Measurements from ENCODE around the gene FHL2. TPM values are rescaled to one million over a fixed set of nuclear protein-coding genes. Genes with fewer than 3 reads are reported as not detected.
"Not testable (repeated sequence)": the region's sequence is repeated elsewhere in the genome, so short reads cannot be mapped to it uniquely, and the experiment has no call there.

The FHL2 gene
- total and polyA plus RNA-seq, 2 donors: 48.4 to 95.1 TPM

GRCh38 chr2:105431367-105432043 lies 32.7 kb upstream of the FHL2 start:
- 23% methylated on average over 4 of the region's 4 CpGs for WGBS
- DNase-seq (ENCODE audit: extremely low spot score): no peak
- H3K27ac ChIP-seq (ENCODE audit: low read depth): peak overlapping the region; percentile 48

GRCh38 chr2:105428387-105429018 lies 29.7 kb upstream of the FHL2 start:
- Histone ChIP-seq H3K4me3 (ENCODE audit: low read depth, low read length) (no peak overlapping the region), H3K27ac (ENCODE audit: low read depth) (peak overlapping the region; percentile 53), H3K4me1 (ENCODE audit: insufficient read depth) (no peaks in the 10 kb centered on the region), H3K36me3 (ENCODE audit: insufficient read depth) (no peaks in the 10 kb centered on the region)
- WGBS: 92% methylated on average over 12 of the region's 12 CpGs
- DNase-seq (ENCODE audit: extremely low spot score): peak; percentile 23

More at GRCh38 chr2:105431367-105432043, 32.7 kb upstream of the FHL2 start:
- Histone ChIP-seq H3K4me1 (ENCODE audit: insufficient read depth) (no peaks in the 10 kb centered on the region), H3K36me3 (ENCODE audit: insufficient read depth) (no peaks in the 10 kb centered on the region), H3K4me3 (ENCODE audit: low read depth, low read length) (no peak overlapping the region)

DNA sequence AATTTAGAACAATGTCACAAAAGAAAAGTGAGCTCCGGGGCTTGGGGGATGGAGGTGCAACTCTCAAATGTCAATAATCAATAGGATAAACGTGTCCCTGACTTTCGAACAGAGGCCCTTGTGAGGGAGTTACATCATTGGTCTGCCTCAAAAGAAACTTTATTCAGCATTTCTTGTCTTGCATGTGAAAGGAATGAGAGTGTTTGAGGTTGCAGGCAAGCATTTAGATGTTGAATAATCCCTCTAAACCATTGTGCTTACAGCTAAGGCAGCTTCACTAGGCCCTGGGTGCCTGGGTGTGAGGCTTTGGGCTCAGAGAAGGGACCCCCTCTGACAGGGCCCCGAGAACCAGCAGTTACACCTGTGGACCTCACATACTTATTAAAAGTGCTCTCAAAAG lies 28.6 kb upstream of the FHL2 start:
- H3K27ac ChIP-seq (ENCODE audit: low read depth): peak overlapping the region; percentile 39
- DNase-seq (ENCODE audit: extremely low spot score): no peak
- H3K4me1 ChIP-seq (ENCODE audit: insufficient read depth): no peaks in the 10 kb centered on the region
- 80% methylated on average over 4 of the region's 4 CpGs for WGBS
- H3K36me3 ChIP-seq (ENCODE audit: insufficient read depth): no peaks in the 10 kb centered on the region
- no peak overlapping the region for H3K4me3 ChIP-seq (ENCODE audit: low read depth, low read length)

- Histone ChIP-seq H3K4me3 (ENCODE audit: low read depth, low read length) (no peak overlapping the region), H3K36me3 (ENCODE audit: insufficient read depth) (no peaks in the 10 kb centered on the region), H3K4me1 (ENCODE audit: insufficient read depth) (no peaks in the 10 kb centered on the region), H3K27ac (ENCODE audit: low read depth) (peak overlapping the region; percentile 67)
- WGBS: 71% methylated on average over 9 of the region's 9 CpGs
- DNase-seq (ENCODE audit: extremely low spot score): no peak
Observed at GRCh38 chr2:105426626-105427292, 27.9 kb upstream of the FHL2 start.

GRCh38 chr2:105425936-105426625 lies 27.2 kb upstream of the FHL2 start:
- H3K4me3 ChIP-seq (ENCODE audit: low read depth, low read length): no peak overlapping the region
- DNase-seq (ENCODE audit: extremely low spot score): no peak
- peak overlapping the region; percentile 67 for H3K27ac ChIP-seq (ENCODE audit: low read depth)
- no peaks in the 10 kb centered on the region for H3K36me3 ChIP-seq (ENCODE audit: insufficient read depth)
- 64% methylated on average over 6 of the region's 6 CpGs for WGBS
- no peaks in the 10 kb centered on the region for H3K4me1 ChIP-seq (ENCODE audit: insufficient read depth)

- H3K4me1 ChIP-seq (ENCODE audit: insufficient read depth); DNase-seq (ENCODE audit: extremely low spot score); H3K4me3 ChIP-seq (ENCODE audit: low read depth, low read length); H3K36me3 ChIP-seq (ENCODE audit: insufficient read depth); H3K27ac ChIP-seq (ENCODE audit: low read depth): not testable (repeated sequence)
- WGBS: 96% methylated on average over 3 of the region's 3 CpGs
Observed at GRCh38 chr2:105424836-105425235, 26.0 kb upstream of the FHL2 start.

DNA sequence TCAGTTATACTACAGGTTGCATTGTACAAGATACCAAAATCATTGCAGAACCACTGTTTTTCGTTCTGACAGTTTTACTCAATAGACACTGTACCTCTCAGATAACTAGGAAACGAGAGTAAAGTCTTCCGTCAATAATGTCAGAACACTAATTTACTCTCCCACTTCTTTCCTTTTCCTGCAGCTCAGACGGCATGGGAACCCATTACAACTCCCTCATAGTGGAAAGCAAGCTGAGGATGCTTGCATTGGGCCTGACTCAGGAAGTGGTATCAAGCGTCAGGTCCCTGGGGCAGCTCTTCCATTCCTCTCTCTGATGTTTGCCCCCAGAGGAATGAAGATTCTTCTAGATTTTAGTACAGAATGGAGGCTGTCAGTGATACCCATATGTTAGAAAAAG lies 23.9 kb upstream of the FHL2 start:
- H3K4me1 ChIP-seq (ENCODE audit: insufficient read depth): no peaks in the 10 kb centered on the region
- 86% methylated on average over 5 of the region's 5 CpGs for WGBS
- no peak overlapping the region for H3K27ac ChIP-seq (ENCODE audit: low read depth)
- H3K36me3 ChIP-seq (ENCODE audit: insufficient read depth): no peaks in the 10 kb centered on the region
- H3K4me3 ChIP-seq (ENCODE audit: low read depth, low read length): no peak overlapping the region
- DNase-seq (ENCODE audit: extremely low spot score): no peak

GRCh38 chr2:105421053-105421452 lies 22.2 kb upstream of the FHL2 start:
- no peak overlapping the region for H3K4me3 ChIP-seq (ENCODE audit: low read depth, low read length)
- no peak overlapping the region for H3K27ac ChIP-seq (ENCODE audit: low read depth)
- no peaks in the 10 kb centered on the region for H3K36me3 ChIP-seq (ENCODE audit: insufficient read depth)
- no peaks in the 10 kb centered on the region for H3K4me1 ChIP-seq (ENCODE audit: insufficient read depth)
- WGBS: 95% methylated on average over 2 of the region's 2 CpGs
- no peak for DNase-seq (ENCODE audit: extremely low spot score)

DNA sequence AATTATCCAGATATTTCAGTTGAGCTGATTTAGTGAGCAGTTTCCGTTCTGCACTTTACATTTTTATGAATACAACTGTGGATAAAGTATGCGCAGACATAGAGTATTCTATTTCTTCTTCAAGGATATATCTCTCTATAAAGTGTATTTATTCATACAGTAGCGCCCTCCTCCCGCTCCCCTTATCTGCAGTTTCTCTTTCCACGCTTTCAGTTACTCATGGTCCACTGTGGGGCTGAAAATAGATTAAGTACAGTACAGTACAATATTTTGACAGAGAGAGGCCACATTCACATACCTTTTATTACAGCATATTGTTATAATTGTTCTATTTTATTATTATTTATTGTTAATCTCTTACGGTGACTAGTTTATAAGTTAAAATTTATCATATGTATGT lies 19.7 kb upstream of the FHL2 start:
- Histone ChIP-seq H3K4me1 (ENCODE audit: insufficient read depth) (no peaks in the 10 kb centered on the region), H3K36me3 (ENCODE audit: insufficient read depth) (no peaks in the 10 kb centered on the region), H3K4me3 (ENCODE audit: low read depth, low read length) (no peak overlapping the region), H3K27ac (ENCODE audit: low read depth) (no peak overlapping the region)
- WGBS: 97% methylated on average over 6 of the region's 6 CpGs
- DNase-seq (ENCODE audit: extremely low spot score): no peak

DNA sequence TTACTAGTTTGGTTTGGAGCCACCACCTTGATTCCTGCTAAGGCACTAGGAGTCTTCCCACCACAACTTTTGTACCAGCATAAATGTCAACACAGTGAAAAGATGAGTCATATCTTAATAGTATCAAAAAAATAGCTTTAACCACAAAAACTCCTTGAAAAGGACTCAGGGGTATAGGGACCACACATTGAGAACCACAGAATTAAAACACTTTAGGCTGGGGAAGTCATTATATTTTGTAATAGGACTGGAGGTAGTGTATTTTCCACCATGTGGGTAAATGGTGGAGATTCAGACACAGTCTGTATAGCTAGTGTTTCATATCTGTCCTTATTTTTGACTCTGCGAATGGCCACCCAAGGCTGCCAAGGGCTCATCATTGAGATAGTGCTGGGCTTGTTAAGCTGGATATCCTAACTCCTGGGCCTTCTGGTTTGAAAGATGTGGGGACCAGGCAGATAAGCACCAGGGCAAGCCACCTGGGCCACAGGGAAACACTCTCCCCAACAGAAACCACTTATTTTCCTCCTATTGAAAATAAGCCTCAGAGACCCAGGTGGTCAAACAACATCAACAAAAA lies 19.1 kb upstream of the FHL2 start:
- DNase-seq (ENCODE audit: extremely low spot score): no peak
- 98% methylated on average over 1 of the region's 1 CpG for WGBS
- H3K27ac ChIP-seq (ENCODE audit: low read depth): no peak overlapping the region
- H3K4me1 ChIP-seq (ENCODE audit: insufficient read depth): no peaks in the 10 kb centered on the region
- no peaks in the 10 kb centered on the region for H3K36me3 ChIP-seq (ENCODE audit: insufficient read depth)
- no peak overlapping the region for H3K4me3 ChIP-seq (ENCODE audit: low read depth, low read length)

GRCh38 chr2:105416156-105416555 lies 17.3 kb upstream of the FHL2 start:
- no peaks in the 10 kb centered on the region for H3K36me3 ChIP-seq (ENCODE audit: insufficient read depth)
- H3K4me3 ChIP-seq (ENCODE audit: low read depth, low read length): no peak overlapping the region
- no peak overlapping the region for H3K27ac ChIP-seq (ENCODE audit: low read depth)
- DNase-seq (ENCODE audit: extremely low spot score): no peak
- WGBS: 67% methylated on average over 3 of the region's 3 CpGs
- H3K4me1 ChIP-seq (ENCODE audit: insufficient read depth): no peaks in the 10 kb centered on the region

DNA sequence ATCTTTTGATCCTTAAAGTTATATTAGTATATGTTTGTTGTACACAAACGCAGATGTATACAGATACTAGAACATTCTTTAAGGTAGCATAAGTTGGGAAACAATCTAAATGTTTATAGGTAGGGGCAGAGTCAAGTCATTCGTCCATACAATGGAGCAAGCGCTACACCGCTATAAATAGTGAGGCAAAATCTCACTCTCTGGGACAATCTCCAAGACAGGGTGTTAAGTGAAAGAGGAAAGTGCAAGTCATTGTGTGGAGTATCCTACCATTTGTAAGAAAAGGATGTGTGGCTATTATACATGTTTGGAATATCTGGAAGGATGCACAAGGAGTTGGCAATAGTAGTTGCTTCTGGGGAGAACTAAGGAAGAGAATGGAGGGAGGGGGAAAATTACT lies 16.2 kb upstream of the FHL2 start:
- DNase-seq (ENCODE audit: extremely low spot score): no peak
- Histone ChIP-seq H3K36me3 (ENCODE audit: insufficient read depth) (no peaks in the 10 kb centered on the region), H3K4me1 (ENCODE audit: insufficient read depth) (no peaks in the 10 kb centered on the region), H3K27ac (ENCODE audit: low read depth) (no peak overlapping the region), H3K4me3 (ENCODE audit: low read depth, low read length) (no peak overlapping the region)
- WGBS: 90% methylated on average over 4 of the region's 4 CpGs

DNA sequence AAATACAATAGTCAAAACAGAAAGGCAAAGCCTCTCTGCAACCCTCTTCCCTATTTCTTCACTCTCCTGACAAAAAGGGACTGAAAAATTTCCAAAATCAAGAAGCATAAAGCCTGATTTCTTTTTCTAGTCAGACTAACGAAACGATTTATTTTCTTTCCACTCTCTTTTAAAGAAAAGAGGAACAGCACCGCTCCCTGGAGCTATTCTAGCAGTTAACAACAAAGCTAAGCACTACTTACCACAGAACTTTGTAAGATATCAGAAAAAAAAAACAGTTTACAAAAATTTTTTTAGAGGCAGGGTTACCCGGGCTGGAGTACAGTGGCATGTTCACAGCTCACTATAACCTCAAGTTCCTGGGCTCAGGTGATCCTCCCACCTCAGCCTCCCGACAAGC lies 14.4 kb upstream of the FHL2 start:
- H3K27ac ChIP-seq (ENCODE audit: low read depth): no peak overlapping the region
- H3K4me1 ChIP-seq (ENCODE audit: insufficient read depth): no peaks in the 10 kb centered on the region
- DNase-seq (ENCODE audit: extremely low spot score): no peak
- WGBS: 81% methylated on average over 5 of the region's 5 CpGs
- H3K4me3 ChIP-seq (ENCODE audit: low read depth, low read length): no peak overlapping the region
- H3K36me3 ChIP-seq (ENCODE audit: insufficient read depth): no peaks in the 10 kb centered on the region

All from urinary bladder (tissue), 4 donors.